GM18507 (cell line): Measurements from ENCODE around the gene KCP.
"Not testable (repeated sequence)": the region's sequence is repeated elsewhere in the genome, so short reads cannot be mapped to it uniquely, and the experiment has no call there.

ENCODE experiments used
- DNase-seq: peaks from one replicate; pipeline ENCODE4 v3.0.0; 2011; ENCODE audit warnings: low read depth; ENCODE audit not compliant: insufficient read length; ENCODE audit errors: extremely low spot score
- FAIRE-seq: peaks from 2 replicates; lab custom pipeline; 2011; peaks lifted over from hg19 to GRCh38; lab: Jason Lieb, UNC

KCP gene

GRCh38 chr7:128910569-128910945, at the start of gene KCP:
Gene KCP (minus strand): TSS chr7:128910709. CDS start chr7:128910676, 33 bp downstream.
- no peak for FAIRE-seq
- DNase-seq: no peak

GRCh38 chr7:128959296-128959695, 48.8 kb upstream of the KCP start:
- DNase-seq: no peak
- peak; percentile 42 for FAIRE-seq

GRCh38 chr7:128955981-128956380, 45.5 kb upstream of the KCP start:
- no peak for FAIRE-seq
- DNase-seq: no peak

GRCh38 chr7:128954830-128955802, 44.6 kb upstream of the KCP start:
- FAIRE-seq (peak; percentile 93), DNase-seq (no peak)

- DNase-seq (no peak), FAIRE-seq (peak; percentile 12)
These were observed 43.6 kb upstream of the KCP start for GRCh38 chr7:128954150-128954549.

- FAIRE-seq: no peak
- no peak for DNase-seq
These were observed 40.8 kb upstream of the KCP start for GRCh38 chr7:128951296-128951695.

GRCh38 chr7:128948976-128949760, 38.7 kb upstream of the KCP start:
- FAIRE-seq: no peak
- no peak for DNase-seq

GRCh38 chr7:128948312-128948973, 37.9 kb upstream of the KCP start:
- DNase-seq (no peak), FAIRE-seq (no peak)

GRCh38 chr7:128947854-128948253, 37.3 kb upstream of the KCP start:
- no peak for FAIRE-seq
- no peak for DNase-seq

GRCh38 chr7:128946936-128947830, 36.7 kb upstream of the KCP start:
- DNase-seq (no peak), FAIRE-seq (no peak)

GRCh38 chr7:128945668-128946366, 35.3 kb upstream of the KCP start:
- DNase-seq (no peak), FAIRE-seq (no peak)

- no peak for FAIRE-seq
- no peak for DNase-seq
These were observed 34.2 kb upstream of the KCP start for GRCh38 chr7:128944487-128945236.

- FAIRE-seq, DNase-seq: not testable (repeated sequence)
These were observed 32.7 kb upstream of the KCP start for GRCh38 chr7:128943251-128943650.

- FAIRE-seq: no peak
- no peak for DNase-seq
These were observed 31.5 kb upstream of the KCP start for GRCh38 chr7:128941946-128942526.

- FAIRE-seq (peak; percentile 5), DNase-seq (no peak)
These were observed 30.9 kb upstream of the KCP start for GRCh38 chr7:128941323-128941890.

- FAIRE-seq (peak; percentile 94), DNase-seq (peak; percentile 76)
These were observed 30.2 kb upstream of the KCP start for GRCh38 chr7:128940494-128941322.
